HG03432 (cell line): Measurements from ENCODE around the gene CELF4.

Experiments
- ATAC-seq: cut with Tn5 transposase; IDR thresholded peaks from one replicate; pipeline ENCODE4 v1.9.1; 2021; ENCODE audit warnings: mild to moderate bottlenecking, moderate library complexity; ENCODE audit not compliant: unreplicated experiment

Gene CELF4

DNA sequence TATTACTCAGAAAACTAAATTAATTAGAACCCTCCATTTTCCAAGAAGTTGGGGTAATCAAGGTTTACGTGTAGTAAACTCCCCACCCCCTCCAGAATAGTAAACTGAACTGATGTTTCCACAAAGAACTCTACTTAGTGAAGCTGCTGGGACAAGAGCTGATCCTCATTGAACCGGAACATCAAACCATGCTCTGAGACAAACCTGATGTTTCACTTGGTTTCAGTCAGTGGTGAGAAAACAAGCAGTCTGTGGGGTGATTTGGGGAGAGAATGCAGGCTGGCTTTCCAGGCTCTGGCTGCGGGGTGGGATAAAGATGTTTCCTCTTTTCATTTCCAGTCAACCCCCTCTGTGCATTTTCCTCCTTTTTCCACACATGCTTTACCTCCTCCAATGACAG is 38.2 kb downstream of the CELF4 start:
- no peak for ATAC-seq

DNA sequence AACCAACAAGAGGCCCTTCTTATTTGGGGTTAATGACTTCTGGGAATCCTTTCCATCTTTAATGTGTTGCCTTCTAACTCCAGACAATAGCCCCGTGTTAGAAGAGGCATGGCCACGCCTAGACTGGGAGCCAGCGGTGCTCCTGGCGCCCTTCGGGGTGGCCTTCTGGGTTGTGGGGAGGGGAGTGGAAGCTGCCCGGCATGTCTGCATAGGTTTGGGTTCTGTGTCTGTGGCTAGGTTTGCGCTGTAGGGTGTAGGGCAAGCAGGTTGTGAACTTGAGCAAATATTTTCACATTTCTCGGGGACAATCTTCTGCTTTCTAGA is 40.4 kb downstream of the CELF4 start:
- no peak for ATAC-seq

DNA sequence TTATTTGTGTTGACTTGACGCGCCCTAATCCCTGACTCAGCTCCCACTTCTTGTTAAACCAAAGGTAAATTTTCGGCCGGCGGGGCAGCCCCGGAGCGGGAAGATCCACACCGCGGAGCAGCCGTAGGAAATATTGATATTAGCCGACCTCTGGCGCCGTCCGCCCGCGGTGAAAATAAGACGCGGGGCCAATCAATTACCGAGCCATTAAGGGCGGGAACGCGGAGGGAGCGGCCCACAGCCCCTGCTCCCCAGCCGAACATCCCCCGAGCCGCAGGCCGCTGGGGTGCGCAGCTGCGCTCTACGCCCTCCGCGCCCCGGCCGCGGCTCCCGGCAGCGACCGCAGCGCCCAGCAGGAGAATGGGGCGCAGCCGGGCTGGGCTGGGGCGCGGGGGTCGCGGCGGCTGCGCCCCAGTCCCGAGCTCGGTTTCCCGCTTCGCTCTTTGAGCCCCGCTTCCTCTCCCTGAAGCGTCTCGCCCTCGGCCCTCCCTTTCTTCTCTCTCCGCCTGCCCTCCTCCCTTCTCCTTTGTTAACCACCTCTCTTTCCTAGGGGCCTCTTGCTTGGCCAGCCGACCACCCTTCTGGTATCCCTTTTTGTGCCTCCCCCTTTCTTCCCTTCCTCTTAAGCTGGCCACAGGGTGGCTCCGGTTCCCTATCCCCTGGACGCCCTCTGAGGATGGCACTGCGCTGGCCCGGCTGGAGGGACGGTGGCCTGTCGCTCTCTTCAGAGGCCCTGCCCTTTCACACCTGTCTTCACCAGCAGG is 40.9 kb downstream of the CELF4 start:
- no peak for ATAC-seq

DNA sequence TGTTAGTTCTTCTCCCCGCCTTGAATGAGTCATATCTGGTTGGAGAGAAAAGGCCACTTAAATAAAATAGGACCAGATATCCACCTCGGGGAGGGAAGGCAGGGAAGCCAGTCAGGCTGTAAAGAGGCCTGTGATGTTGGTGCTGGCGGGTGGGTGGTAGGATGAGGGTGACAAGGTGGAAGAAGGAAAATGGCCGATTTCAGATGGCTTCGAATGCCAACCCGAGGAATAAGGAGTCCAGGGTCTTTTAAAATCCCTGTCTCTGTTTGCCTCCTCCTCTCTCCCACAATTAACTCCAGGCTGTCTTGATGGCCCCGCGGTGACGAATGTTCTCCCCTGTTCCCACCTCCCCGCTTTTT is 41.5 kb downstream of the CELF4 start:
- ATAC-seq, result no peak

DNA sequence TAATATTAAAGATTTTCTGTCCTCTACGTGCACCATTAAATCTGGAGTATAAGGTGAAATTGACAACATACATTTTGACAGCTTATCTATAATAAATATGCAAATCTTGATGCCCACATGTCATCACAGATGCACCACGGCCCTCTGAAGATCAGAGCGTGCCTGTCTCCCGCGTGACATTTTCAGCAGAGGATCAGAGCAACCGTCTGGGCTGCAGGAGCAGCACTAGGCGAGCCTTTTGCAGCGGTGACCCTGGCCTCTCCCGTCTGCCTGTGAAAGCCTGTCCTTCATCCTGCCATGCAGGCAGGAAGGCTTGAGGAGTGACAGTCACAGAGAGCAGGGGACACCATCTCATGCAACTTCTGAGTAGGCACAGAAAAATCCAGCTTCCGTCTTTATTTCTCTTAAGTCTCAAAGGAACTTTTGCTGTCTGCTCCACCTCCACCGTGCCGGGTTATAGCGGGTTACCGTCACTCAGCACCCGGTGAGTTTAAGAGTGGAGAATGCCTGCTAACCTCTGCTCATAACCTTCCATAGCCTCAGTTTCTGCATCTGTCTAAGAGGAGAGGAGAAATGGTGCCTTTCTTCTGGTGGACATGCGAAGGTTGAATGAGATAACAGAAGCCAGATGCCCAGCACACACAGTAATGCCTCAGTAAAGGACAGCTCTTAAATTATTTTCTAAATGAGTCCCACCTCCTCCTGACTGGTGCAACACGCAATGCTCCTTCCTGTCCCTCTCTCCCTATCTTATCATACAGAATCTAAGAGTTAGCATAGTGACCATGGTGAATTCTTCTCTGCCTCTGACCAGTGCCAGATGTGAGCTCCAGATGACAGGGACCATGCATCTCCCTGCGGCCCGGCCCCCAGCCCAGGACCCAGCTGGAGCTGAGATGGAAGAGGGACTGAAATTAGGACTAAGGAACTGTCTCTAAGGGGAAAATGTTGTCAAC is 43.8 kb downstream of the CELF4 start:
- no peak for ATAC-seq

DNA sequence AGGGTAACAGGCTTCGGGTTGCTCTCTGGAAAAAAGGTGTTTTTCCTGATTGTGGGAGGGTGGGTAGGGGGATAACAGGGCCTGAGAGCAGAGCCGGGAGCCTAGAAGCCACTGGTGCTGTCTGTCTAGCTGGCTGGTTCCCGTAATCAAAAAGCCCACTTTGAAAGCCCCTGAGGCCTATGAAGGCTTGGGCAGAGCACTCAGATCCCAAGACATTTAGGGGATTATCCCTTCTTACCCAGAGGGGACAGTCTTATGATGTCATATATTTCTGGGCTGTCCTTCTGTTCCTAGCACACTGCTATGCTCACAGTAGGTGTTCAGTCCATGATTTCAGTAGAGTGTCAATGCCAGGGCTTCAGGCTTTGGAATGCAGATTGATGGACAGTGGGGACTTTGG is 45.1 kb downstream of the CELF4 start:
- no peak for ATAC-seq

DNA sequence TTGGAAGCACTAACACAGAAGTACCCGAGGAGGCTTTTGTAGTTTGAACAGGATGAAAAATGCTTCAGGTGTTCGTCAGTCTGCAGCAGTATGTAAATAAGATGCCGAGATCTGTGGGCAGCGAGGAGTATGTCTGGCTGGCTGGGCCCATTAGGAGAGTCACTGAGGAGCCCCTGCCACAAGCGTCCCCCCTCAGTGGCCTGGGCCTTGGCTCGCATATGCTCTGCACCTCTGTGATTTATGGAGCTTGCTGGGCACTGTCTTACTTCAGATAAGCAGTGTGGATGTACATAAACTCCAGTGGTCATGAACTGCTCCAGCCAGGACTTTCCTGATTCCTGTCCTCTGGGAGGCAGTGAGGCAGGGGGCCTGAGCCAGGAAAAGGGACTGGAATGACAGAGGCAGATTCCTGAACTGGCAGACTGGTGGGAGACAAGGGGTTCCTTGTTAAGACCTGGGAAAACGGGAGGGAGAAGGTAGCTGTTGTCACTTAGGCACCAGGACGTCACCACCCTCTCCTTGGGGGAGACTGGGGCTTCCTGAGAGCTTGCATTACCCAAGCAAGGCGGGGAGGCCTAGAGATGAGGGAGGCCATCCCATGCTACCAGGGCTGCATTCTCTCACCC is 46.0 kb downstream of the CELF4 start:
- no peak for ATAC-seq

DNA sequence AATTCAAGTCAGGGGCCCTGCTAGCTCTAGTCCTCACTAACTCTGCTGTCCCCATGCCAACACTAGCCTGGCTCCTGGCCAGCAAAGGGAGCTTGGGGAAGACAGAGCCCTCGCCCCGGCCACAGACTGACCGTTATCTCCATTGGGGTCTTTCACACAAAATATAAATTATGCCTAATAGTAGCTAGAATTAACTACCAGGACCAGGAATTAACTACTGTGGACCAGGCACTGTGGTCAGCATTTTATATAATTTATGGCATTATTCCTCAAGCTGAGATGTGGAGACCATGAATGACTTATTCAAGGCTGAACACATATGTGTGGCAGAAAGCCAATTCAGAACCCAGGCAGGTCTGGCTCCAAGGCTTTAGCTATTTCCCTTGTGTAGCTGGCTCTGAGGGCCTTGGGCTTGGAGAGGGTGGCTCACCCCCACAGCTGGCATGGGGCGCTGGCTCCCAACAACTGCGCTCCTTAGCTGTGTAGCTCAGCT is 49.2 kb downstream of the CELF4 start:
- ATAC-seq, result no peak

DNA sequence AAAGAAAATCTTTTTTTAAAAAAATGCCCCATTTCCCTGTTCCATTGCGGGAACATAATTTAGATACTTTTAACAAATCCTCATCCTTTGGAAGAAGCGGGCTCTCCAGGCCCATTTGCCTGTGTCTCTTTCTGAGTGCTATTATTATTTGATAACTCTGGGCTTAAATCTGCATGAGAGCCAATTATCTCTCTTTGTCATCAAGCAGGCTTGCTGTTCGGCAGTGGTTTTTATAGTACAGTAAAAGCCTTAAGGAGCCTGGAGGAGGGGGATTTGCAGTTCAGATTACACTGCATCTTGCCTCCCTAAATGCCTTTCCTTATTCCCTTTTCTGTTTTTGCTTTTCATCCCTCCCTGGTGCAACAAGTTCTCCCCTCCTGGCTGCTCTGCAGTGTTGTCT is 50.6 kb downstream of the CELF4 start:
- ATAC-seq, result no peak

DNA sequence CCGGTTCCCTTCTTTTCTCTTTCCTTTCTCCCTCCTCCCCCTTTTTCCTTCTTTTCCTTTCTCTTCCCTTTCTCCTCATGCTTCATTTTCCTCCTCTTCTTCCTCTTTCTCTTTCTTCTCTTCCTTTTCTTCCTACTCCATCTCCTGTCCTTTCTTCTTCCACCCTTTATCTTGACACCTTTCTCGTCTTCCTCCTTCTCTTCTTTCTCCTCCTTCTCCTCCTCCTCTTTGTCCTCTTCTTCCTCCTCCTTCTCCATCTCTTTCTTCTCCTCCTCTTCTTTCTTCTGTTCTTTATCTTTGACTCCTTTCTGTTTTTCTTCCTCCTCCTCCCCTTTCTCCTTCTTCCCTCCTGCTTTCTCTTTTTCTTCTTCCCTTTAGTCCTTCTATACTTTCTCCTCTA is 53.2 kb downstream of the CELF4 start:
- no peak for ATAC-seq

DNA sequence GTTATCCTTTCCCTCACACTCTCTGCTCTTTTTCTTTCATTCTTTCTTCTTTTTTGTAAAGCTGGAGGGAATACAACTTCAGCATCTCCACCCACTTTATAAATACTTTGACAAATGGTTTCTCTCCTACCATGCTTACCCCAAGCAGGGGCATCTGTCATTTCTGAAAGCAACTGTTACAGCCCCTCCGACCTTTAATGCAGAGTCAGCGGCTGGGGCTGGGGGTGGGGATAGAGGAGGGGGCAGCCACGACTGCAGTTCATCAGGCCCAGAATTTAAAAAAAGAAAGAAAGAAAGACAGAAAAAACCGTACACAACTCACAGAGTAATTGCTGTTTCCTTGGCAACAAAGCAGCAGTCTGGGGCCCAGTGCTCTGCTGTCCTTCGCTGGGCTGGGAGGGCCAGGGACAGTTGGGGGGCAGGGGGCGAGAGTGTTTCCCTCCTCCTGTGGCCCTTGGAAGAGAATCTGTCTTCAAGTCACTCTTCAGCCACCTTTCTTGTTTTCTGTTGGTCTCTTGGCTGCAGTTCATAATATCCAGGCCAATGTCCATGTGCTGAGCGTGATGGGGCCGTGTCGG is 53.8 kb downstream of the CELF4 start:
- ATAC-seq, result no peak

DNA sequence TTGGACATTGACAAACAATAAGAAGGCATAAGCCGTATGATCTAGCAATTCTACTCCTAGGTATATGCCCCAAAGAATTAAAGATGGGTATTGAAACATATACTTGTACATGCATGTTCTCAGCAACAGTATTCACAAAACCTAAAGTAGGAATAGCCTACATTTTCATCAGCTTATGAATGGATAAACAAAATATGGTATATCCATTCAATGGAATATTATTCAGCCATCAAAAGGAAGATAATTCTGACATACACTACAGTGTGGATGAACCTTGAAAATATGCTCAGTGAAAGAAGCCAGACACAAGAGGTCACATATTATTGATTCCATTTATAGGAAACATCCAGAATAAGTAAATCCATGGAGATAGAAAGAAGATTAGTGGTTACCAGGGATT is 56.0 kb downstream of the CELF4 start:
- ATAC-seq, result no peak

DNA sequence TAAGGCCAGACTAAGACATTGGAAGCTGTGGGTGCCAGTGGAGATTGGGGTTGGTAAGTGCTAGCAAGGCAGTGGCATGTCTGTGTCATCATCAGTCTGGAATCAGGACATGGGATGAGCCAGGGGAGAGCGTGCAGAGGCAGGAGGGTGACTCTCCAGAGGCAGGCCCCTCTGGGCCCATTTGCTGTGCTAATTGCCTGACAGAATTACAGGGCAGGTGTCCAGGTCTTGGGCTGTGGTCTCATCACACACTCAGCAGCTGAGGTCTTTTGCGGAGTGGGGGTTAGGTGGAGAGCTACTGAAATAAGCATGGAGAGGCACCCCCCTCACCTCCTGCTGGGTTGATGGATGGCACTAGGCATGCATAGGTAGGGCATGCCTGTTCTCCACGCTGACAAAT is 57.4 kb downstream of the CELF4 start:
- no peak for ATAC-seq

DNA sequence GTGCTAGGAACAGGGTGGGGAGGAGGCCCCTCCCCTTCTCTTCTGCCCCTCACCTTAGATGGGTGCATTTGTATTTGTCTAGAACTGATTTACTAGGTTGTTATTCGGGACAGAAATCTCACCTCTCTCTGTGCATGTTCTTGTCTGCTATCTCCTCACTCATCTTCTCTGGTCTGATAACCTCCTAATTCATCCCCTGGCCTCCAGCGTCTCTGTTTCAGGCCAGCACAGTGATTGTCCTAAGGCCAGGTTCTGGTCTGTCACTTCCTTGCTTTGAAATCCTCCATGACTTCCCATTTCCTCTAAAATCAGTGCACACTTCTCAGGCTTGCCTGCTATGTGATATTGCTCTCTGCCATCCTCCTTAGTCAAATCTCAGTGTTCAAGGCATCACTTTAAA is 58.4 kb downstream of the CELF4 start:
- no peak for ATAC-seq

DNA sequence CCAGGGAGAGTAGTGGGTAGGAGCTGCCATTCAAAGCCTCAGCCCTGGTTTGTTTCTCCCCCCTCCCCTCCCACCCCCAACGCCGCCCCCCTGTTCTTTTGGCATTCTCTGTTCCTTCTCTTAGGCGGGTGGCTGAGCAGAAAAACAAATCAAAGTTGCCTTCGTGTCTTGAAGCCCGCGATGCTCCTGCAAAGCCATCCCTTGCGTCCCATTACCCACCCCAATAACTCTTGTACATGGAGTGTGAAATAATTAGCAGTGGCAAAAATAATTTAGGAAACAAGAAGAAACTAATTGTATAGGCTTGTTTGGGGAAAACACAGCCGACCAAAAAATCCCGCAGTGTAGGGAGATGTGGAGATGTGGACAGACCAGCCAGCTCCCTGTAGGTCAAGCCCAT is 59.6 kb downstream of the CELF4 start:
- no peak for ATAC-seq

DNA sequence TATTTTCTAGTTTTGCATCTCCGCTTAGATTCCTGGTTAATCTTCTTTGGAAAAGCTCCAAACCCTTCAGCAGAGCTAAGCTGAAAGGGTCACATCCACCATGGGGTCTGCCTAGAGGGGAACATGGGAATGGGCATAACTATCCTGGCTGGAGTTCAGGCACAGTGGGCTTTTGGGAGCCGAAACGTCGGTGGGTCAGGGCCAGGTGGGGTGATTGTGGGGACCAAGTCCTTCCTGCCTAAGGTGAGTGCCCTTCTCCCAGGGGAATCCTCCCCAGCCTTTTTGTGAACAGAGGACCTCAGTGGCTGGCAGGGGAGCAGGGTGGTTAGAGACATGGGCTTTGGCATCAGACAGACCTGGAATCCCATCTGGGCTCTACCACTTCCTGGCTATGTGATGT is 60.3 kb downstream of the CELF4 start:
- ATAC-seq, result no peak

DNA sequence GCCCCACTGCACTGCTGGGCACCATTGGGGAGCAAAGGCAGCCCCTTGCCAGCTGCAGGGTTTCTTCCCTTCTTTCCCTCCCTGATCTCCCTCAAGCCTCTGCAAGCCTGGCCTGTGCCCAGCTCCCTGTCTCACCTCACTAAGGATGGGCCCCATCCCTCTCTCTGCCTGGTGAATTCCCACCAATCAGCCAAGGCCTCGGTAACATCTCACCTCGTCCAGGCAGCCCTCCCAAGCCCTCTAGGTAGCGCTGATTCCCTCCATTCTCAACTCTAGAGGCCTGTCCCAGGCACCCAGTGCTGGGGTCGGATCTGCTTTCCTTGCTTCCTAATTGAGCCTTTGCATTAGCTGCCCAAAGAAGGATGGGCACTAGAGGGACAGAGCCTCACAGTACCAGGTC is 63.0 kb downstream of the CELF4 start:
- ATAC-seq, result no peak

DNA sequence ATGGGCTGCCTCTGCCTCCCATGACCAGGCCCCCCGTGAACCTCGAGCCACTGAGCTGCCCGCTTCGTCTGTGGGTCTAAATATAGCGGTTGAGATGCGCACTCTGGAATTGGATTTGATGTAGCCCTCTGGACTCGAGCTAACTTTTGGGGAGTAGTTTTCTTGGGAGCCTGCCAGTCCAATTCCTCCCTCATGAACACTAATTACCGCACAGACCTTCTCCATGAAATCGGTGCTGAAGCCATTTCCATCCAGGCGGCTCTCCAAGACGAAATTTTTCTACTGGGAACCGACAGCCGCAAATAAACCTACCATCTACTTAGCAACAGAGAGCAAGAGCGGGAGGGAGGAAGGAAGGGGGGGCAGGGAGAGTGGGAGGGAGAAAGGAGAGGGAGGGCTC is 63.6 kb downstream of the CELF4 start:
- no peak for ATAC-seq

DNA sequence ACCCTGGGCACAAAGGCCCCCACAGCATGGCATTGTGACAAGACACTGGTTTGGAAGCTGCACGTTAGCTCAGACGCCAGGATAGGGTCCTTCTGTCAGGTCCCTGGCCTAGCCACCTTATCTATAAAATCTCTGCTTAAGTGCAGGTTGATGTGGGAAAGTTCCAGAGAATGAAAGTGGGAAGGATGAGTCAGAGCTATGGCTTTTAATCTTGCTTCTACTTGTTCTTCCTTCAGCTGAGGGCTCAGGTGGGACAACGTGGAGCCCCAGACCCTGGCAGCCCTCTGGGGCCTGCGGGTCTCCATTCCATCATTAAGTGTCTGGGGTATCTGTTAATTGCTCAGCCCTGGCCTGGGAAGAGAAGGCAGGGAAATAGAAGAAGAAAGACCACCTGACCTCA is 64.5 kb downstream of the CELF4 start:
- ATAC-seq, result no peak

DNA sequence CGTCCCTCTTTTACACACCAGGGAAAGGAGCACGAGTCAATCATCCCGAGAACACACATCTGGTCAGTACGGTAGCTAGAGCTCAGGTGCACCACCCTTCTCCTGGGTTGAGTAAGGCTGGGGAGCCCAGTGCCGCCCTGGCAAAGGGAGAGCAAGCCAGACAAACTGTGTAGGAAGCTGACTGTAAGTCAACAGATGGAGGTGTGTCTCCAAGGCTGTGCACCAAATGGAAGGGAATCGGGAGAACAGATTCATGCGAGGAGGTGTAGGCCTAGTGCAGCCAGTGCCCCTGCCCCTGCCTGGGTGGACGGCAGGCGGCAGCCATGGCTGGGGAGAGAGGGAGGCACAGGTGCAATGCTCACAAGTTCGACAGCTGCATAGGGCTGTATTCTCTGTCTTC is 65.7 kb downstream of the CELF4 start:
- no peak for ATAC-seq

DNA sequence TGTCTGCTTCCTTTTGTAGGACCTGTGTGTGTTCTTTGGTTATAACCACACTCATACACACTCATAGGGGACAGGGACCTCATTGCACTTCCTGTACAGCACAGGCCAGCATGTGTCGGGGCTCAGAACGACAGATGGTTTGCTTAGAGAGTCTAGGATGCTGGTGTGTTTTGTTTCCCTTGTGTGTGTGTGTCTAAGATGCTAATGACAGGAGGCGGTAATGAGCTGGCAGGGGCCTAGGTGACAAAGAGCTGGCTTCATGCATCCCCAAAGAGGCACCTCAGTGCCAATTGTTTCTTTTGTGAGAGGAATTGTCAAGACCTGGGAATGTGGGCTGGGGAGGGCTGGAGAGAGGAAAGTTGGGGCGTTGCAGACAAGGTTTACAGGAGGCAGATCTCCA is 66.6 kb downstream of the CELF4 start:
- ATAC-seq, result no peak
